TTC549 (cell line): ENCODE data around the gene GLT1D1.

Experiments
- FAIRE-seq: peaks from 2 replicates; lab custom pipeline; 2012; peaks lifted over from hg19 to GRCh38; lab: Jason Lieb, UNC

GLT1D1 gene

GRCh38 chr12:129005829-129006228, 152.6 kb downstream of the GLT1D1 start:
- no peak for FAIRE-seq

GRCh38 chr12:129009833-129010622, 156.8 kb downstream of the GLT1D1 start:
- no peak for FAIRE-seq

DNA sequence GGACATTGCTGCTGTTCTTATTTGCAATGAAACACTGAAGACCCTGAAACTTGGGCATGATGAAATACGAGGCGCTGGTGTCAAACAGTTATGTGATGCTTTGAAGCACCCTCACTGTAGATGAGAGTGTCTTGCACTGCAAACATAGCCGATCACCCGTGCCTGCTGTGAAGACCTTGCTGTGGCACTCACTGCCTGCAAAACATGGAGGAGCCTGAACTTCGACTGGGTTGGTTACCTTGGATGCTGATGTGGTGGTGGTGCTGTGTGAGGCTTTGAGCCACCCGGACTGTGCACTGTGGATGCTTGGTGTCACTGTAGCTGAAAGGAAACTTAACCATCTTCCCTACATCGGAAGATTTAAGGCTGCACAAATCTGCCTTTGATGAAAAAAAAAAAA, 162.9 kb downstream of the GLT1D1 start:
- FAIRE-seq = no peak

GRCh38 chr12:129025055-129025454, 171.8 kb downstream of the GLT1D1 start:
- FAIRE-seq = no peak

DNA sequence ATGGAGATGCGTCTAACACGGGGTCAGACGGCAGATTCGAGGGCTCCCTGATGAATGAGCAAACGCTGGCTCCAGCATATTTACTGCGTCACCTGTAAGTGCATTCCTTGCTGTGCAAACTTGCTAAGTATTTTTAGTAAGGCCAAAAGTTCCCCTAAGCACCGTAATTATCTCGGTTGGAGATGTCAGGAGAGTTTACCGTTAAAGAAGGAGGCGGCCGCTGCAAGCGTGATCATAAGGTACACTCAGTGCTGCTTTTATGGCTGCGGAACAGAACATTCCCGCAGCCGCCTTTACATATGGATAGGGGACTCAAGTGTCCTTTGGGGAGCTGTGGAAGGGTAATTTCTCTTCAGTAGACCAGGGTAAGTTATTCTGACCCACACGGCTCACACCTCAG, 175.6 kb downstream of the GLT1D1 start:
- FAIRE-seq = no peak
